A549 (cell line): ENCODE data around the gene PRKD3. TPM values are rescaled to one million over a fixed set of nuclear protein-coding genes. Genes with fewer than 3 reads are reported as not detected.

ENCODE experiments used
- ATAC-seq, 2 experiments: fragments of 200-7000 bp in 1 of 2; fragments of >200 bp in 1 of 2; cut with Nextera tagmentation in 1 of 2; cut with Tn5 transposase in 1 of 2; 3 replicates each; pipeline versions ENCODE4 v1.8.0 to v1.9.1; 2018 to 2020; ENCODE audit warnings: mild to moderate bottlenecking in 1 of 2, moderate library complexity in 1 of 2
- CTCF ChIA-PET: fragments of 300-600 bp; sonication (Branson Sonifier 250); formaldehyde crosslinking; extraction: SDS; loops from one replicate; lab custom pipeline; 2021; ENCODE audit warnings: antibody characterized with exemption, inconsistent platforms; lab: Yijun Ruan, JAX
- POLR2A ChIA-PET: fragments of 350-600 bp; formaldehyde crosslinking; extraction: SDS; loops from one replicate; lab custom pipeline; 2021; ENCODE audit warnings: antibody characterized with exemption, inconsistent platforms; lab: Yijun Ruan, JAX
- DNase-seq, 2 experiments: peaks; one replicate each; pipeline versions ENCODE4 v3.0.0 to v3.0.0-alpha.2; 2011 to 2016; ENCODE audit warnings: low read depth in 1 of 2, low spot score in 1 of 2
- FAIRE-seq: peaks from 2 replicates; lab custom pipeline; 2011; peaks lifted over from hg19 to GRCh38; lab: Jason Lieb, UNC
- H3K27ac ChIP-seq, 2 experiments: fragments of >200 bp; sonication (Bioruptor Twin); formaldehyde crosslinking; 3 replicates each; pipeline ENCODE4 v1.5.1; 2016 to 2017
- H3K4me1 ChIP-seq: fragments of >200 bp; sonication (Bioruptor Twin); formaldehyde crosslinking; 3 replicates; pipeline ENCODE4 v1.6.1; 2016
- H3K4me2 ChIP-seq: fragments of >200 bp; sonication (Bioruptor Twin); formaldehyde crosslinking; 3 replicates; pipeline ENCODE4 v1.6.1; 2016
- H3K4me3 ChIP-seq: fragments of >200 bp; sonication (Bioruptor Twin); formaldehyde crosslinking; 3 replicates; pipeline ENCODE4 v1.5.1; 2016
- H3K9me3 ChIP-seq: fragments of >200 bp; sonication (Bioruptor Twin); formaldehyde crosslinking; 3 replicates; pipeline ENCODE4 v1.6.1; 2016
- ATOH8 ChIP-seq: fragments of 250-450 bp; sonication (Bioruptor Pico); IDR thresholded peaks from 2 replicates; pipeline ENCODE4 v1.5.0; 2020; ENCODE audit warnings: low read depth, mild to moderate bottlenecking, moderate library complexity
- CBX2 ChIP-seq: fragments of 200-600 bp; sonication (generic); IDR thresholded peaks from 2 replicates; pipeline ENCODE4 v1.6.1; 2016; ENCODE audit warnings: low read depth, mild to moderate bottlenecking, borderline replicate concordance
- CEBPB ChIP-seq, 2 experiments: fragments of >200 bp in 1 of 2; sonication (Bioruptor Twin) in 1 of 2; formaldehyde crosslinking in 1 of 2; IDR thresholded peaks; 2 replicates each; pipeline ENCODE4 v1.6.1; 2012 to 2016
- CHD4 ChIP-seq: fragments of 200-600 bp; sonication (generic); IDR thresholded peaks from 2 replicates; pipeline ENCODE4 v1.6.1; 2016; ENCODE audit warnings: antibody characterized with exemption, mild to moderate bottlenecking, borderline replicate concordance
- EHF ChIP-seq: fragments of 250-450 bp; sonication (Bioruptor Pico); IDR thresholded peaks from 2 replicates; pipeline ENCODE4 v1.5.0; 2020; ENCODE audit warnings: mild to moderate bottlenecking
- ELK1 ChIP-seq: fragments of 150-350 bp; IDR thresholded peaks from 2 replicates; pipeline ENCODE4 v1.6.1; 2014; ENCODE audit warnings: low read depth, mild to moderate bottlenecking, low read length
- EP300 ChIP-seq, 2 experiments: fragments of >200 bp; sonication (Bioruptor Twin); formaldehyde crosslinking; IDR thresholded peaks; 2 replicates in 1 of 2; 3 replicates in 1 of 2; pipeline ENCODE4 v1.6.1; 2016 to 2017
- HOXB13 ChIP-seq: fragments of 250-450 bp; sonication (Bioruptor Pico); IDR thresholded peaks from 2 replicates; pipeline ENCODE4 v1.5.0; 2020; ENCODE audit warnings: low read depth, mild to moderate bottlenecking, moderate library complexity
- KDM1A ChIP-seq: fragments of 200-600 bp; sonication (generic); IDR thresholded peaks from 2 replicates; pipeline ENCODE4 v1.6.1; 2016; ENCODE audit warnings: low read depth, mild to moderate bottlenecking
- KDM5A ChIP-seq: fragments of 200-600 bp; sonication (generic); IDR thresholded peaks from 2 replicates; pipeline ENCODE4 v1.6.1; 2016; ENCODE audit warnings: antibody characterized with exemption, mild to moderate bottlenecking
- NFE2L2 ChIP-seq: fragments of 150-350 bp; conservative IDR thresholded peaks from 2 replicates; pipeline ENCODE4 v1.6.1; 2014; ENCODE audit warnings: low read length
- PHF8 ChIP-seq: fragments of 200-600 bp; sonication (generic); IDR thresholded peaks from 2 replicates; pipeline ENCODE4 v1.6.1; 2016; ENCODE audit warnings: low read depth, mild to moderate bottlenecking, antibody characterized with exemption, moderate library complexity, borderline replicate concordance
- RFX5 ChIP-seq: fragments of 450-650 bp; IDR thresholded peaks from 2 replicates; pipeline ENCODE4 v1.7.1; 2014; ENCODE audit warnings: antibody characterized with exemption, mild to moderate bottlenecking, moderate library complexity
- SREBF2 ChIP-seq: fragments of 450-650 bp; IDR thresholded peaks from 2 replicates; pipeline ENCODE4 v1.6.1; 2014; ENCODE audit warnings: mild to moderate bottlenecking, moderate library complexity
- ZNF302 ChIP-seq: fragments of 250-450 bp; sonication (Bioruptor Pico); IDR thresholded peaks from 2 replicates; pipeline ENCODE4 v1.9.0; 2021; ENCODE audit warnings: inconsistent platforms, mild to moderate bottlenecking, moderate library complexity
- ZSCAN20 ChIP-seq: fragments of 250-450 bp; sonication (Bioruptor Pico); IDR thresholded peaks from 2 replicates; pipeline ENCODE4 v1.8.0; 2022; ENCODE audit warnings: mild to moderate bottlenecking, moderate library complexity
- WGBS: methylation state at CpG from one replicate; pipeline ENCODE4 v1.1.6; 2017; ENCODE audit errors: missing lambda C conversion rate; 5-methylcytosine and 5-hydroxymethylcytosine counted together
- polyA plus RNA-seq, 4 experiments: library from polyadenylated mRNA; depleted of rRNA in 3 of 4; stranded (reverse); fragments of >200 nt; fragmentation: RNase III in 1 of 4; extraction: RNeasy Plus Mini Kit Qiagen cat#74134 plus additional on column Dnase treatment in 1 of 4; gene quantifications; 2 replicates in 3 of 4; 3 replicates in 1 of 4; pipeline ENCODE4 v1.2.3, GENCODE V29; 2011 to 2017
- TF ChIP-seq, protein P1 (sequence below): IDR thresholded peaks from 2 replicates; pipeline ENCODE4 v1.6.1; 2012
- TF ChIP-seq, protein P2 (sequence below): fragments of >200 bp; sonication (Bioruptor Twin); formaldehyde crosslinking; IDR thresholded peaks from 3 replicates; pipeline ENCODE4 v1.6.1; 2016
- TF ChIP-seq, protein P3 (sequence below): fragments of >200 bp; sonication (Bioruptor Twin); formaldehyde crosslinking; IDR thresholded peaks from 3 replicates; pipeline ENCODE4 v1.5.1; 2016
- TF ChIP-seq, protein P4 (sequence below): fragments of >200 bp; sonication (Bioruptor Twin); formaldehyde crosslinking; IDR thresholded peaks from 2 replicates; pipeline ENCODE4 v1.6.1; 2016

PRKD3 gene
- polyA plus RNA-seq, 2 of the 4 experiments (the other 2 are of a cell fraction): 18.2 to 28.9 TPM

DNA sequence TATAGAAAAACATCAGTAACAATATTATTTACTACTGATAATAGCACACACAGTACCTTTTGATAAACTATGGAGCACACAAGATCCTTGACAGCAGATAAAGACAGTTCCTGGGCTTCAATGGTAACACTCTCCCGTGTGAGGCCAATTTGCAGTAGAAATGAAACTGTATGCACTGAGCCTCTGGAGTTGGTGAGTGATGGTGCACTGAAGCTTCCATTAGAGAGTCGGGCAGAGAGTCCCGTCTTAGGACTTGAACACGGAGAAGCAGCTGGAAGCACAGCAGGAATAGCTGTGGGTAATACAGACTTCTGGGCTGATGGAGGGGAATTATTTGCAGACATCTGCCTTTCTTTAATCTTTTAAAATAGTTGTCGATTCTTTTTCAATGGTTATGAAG, 8.5 kb downstream of the PRKD3 start:
- ChIA-PET POLR2A (no interaction called here), CTCF (interaction anchor here (0.6 to 1.7 kb wide), 4 partner anchors 13 to 561 kb away, joined by 3 to 7 read pairs (median 3); no protein-coding TSS in a partner anchor)
- no peak for FAIRE-seq
- DNase-seq: no peak
- Histone ChIP-seq H3K27ac (no peak overlapping the region), H3K9me3 (no peaks in the 10 kb centered on the region), H3K4me1 (no peaks in the 10 kb centered on the region), H3K4me2 (no peak overlapping the region), H3K4me3 (no peak overlapping the region)
- ATAC-seq: no peak
- WGBS: 89% methylated on average over 5 of the region's 5 CpGs
- TF ChIP-seq CBX2 (no peak), KDM1A (no peak)

- CTCF ChIA-PET: interaction anchor here (0.6 to 1.7 kb wide), 3 partner anchors 81 to 562 kb away, joined by 3 to 7 read pairs (median 3); no protein-coding TSS in a partner anchor
- Histone ChIP-seq H3K27ac (no peak overlapping the region), H3K4me1 (no peaks in the 10 kb centered on the region)
- no peak for ATAC-seq
- no peak for DNase-seq
- TF ChIP-seq CEBPB (IDR thresholded peaks at IDR 0.05) (no peak), KDM5A (no peak)
- TF ChIP-seq, all 56 proteins: peak for 0
- no peak for FAIRE-seq
- no peak overlapping the region for H3K4me3 ChIP-seq
- H3K4me2 ChIP-seq: no peak overlapping the region
- WGBS: 84% methylated on average over 3 of the region's 3 CpGs
- POLR2A ChIA-PET: no interaction called here
- no peaks in the 10 kb centered on the region for H3K9me3 ChIP-seq
Observed at GRCh38 chr2:37315364-37315763, 9.3 kb downstream of the PRKD3 start.

- no peak overlapping the region for H3K27ac ChIP-seq
- FAIRE-seq: no peak
- no peak for DNase-seq
- no peak overlapping the region for H3K4me3 ChIP-seq
- POLR2A ChIA-PET: interaction anchor here (0.6 to 1.5 kb wide), 2 partner anchors 256 to 1444 kb away, joined by 3 read pairs; partner anchors contain the start of gene SRSF7
- no peaks in the 10 kb centered on the region for H3K9me3 ChIP-seq
- H3K4me2 ChIP-seq: no peak overlapping the region
- H3K4me1 ChIP-seq: peaks cover 7% of the 10 kb centered on the region; the same call in 1 of the 3 replicates
- TF ChIP-seq ZSCAN20 (CRISPR knock-in tag) (no peak), NFE2L2 (no peak), SREBF2 (no peak), CHD4 (no peak)
- TF ChIP-seq, protein P1, sequence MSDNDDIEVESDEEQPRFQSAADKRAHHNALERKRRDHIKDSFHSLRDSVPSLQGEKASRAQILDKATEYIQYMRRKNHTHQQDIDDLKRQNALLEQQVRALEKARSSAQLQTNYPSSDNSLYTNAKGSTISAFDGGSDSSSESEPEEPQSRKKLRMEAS: no peak
- TF ChIP-seq, protein P2, sequence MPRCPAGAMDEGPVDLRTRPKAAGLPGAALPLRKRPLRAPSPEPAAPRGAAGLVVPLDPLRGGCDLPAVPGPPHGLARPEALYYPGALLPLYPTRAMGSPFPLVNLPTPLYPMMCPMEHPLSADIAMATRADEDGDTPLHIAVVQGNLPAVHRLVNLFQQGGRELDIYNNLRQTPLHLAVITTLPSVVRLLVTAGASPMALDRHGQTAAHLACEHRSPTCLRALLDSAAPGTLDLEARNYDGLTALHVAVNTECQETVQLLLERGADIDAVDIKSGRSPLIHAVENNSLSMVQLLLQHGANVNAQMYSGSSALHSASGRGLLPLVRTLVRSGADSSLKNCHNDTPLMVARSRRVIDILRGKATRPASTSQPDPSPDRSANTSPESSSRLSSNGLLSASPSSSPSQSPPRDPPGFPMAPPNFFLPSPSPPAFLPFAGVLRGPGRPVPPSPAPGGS: no peak
- TF ChIP-seq, protein P3, sequence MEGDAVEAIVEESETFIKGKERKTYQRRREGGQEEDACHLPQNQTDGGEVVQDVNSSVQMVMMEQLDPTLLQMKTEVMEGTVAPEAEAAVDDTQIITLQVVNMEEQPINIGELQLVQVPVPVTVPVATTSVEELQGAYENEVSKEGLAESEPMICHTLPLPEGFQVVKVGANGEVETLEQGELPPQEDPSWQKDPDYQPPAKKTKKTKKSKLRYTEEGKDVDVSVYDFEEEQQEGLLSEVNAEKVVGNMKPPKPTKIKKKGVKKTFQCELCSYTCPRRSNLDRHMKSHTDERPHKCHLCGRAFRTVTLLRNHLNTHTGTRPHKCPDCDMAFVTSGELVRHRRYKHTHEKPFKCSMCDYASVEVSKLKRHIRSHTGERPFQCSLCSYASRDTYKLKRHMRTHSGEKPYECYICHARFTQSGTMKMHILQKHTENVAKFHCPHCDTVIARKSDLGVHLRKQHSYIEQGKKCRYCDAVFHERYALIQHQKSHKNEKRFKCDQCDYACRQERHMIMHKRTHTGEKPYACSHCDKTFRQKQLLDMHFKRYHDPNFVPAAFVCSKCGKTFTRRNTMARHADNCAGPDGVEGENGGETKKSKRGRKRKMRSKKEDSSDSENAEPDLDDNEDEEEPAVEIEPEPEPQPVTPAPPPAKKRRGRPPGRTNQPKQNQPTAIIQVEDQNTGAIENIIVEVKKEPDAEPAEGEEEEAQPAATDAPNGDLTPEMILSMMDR: no peak
- TF ChIP-seq, all 56 proteins: peak for 0
- no peak for ATAC-seq
- 91% methylated on average over 2 of the region's 2 CpGs for whole genome bisulfite sequencing
- CTCF ChIA-PET: interaction anchor here (1.0 to 1.3 kb wide), 3 partner anchors 11 to 88 kb away, joined by 3 to 5 read pairs (median 4); no protein-coding TSS in a partner anchor
Observed at GRCh38 chr2:37307500-37307899, 17.1 kb downstream of the PRKD3 start.

DNA sequence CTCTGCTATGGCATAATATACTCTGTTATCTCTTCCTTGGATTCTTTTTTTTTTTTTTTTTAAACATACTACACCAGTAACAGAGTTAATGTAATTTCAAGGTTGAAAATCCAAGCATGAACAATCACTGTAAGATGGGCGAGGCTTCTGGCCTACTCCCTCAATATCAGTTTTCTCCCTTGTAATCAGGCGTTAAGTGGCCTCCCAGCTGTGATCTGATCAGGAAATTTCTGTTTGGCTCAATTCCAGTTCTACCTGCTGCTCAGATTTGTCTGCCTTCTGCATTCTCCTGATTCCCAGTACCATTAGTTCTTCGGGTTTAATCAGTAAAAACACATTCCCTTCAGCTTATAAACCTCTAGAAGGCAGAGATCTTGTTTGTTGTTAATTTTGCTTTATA, 18.6 kb downstream of the PRKD3 start:
- H3K9me3 ChIP-seq: no peaks in the 10 kb centered on the region
- WGBS: 92% methylated on average over 3 of the region's 3 CpGs
- no peak overlapping the region for H3K4me3 ChIP-seq
- H3K4me2 ChIP-seq: no peak overlapping the region
- H3K27ac ChIP-seq: no peak overlapping the region
- peaks cover 16% of the 10 kb centered on the region; the same call in 2 of the 3 replicates for H3K4me1 ChIP-seq
- TF ChIP-seq, protein P4, sequence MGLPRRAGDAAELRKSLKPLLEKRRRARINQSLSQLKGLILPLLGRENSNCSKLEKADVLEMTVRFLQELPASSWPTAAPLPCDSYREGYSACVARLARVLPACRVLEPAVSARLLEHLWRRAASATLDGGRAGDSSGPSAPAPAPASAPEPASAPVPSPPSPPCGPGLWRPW: no peak
- TF ChIP-seq ATOH8 (CRISPR knock-in tag) (no peak), RFX5 (no peak), ZNF302 (no peak), EHF (CRISPR knock-in tag) (no peak), HOXB13 (CRISPR knock-in tag) (no peak), EP300 (IDR thresholded peaks at IDR 0.05) (no peak), PHF8 (no peak), ELK1 (no peak)
- ATAC-seq (no peak), FAIRE-seq (peak; percentile 54), DNase-seq (no peak)
- CTCF ChIA-PET: interaction anchor here (0.8 kb wide), 1 partner anchor 571 kb away, joined by 3 read pairs; no protein-coding TSS in a partner anchor
- POLR2A ChIA-PET: no interaction called here
